Fibroblast of peridontal ligament (primary cell): ENCODE results near the gene HS3ST4.

Experiments
- DNase-seq: peaks from one replicate; pipeline ENCODE4 v3.0.0-alpha.2; 2010; ENCODE audit errors: extremely low read depth

The HS3ST4 gene

DNA sequence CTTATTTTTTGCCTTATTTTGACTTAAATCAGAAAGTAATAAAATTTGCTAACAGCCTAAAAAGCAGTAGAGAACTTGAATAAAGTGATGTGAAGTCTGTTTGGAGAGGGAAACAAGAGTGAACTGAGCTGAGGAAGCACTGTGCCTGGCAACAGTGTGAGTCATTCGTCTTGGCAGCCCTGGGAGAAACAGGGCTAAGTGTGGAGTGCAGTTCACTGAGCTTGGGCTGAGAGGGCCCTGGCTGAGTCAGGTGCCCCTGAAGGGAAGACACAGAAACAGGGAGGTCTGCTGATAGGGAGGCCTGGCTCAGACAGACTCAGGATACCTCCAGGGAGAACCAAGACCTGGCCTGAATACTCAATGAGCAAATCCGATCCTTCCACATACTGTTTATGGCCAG lies 132.1 kb downstream of the HS3ST4 start:
- no peak for DNase-seq

- no peak for DNase-seq
These were observed 135.9 kb downstream of the HS3ST4 start for GRCh38 chr16:25827709-25828108.

GRCh38 chr16:25828510-25828909 lies 136.8 kb downstream of the HS3ST4 start:
- no peak for DNase-seq

- DNase-seq: no peak
These were observed 140.5 kb downstream of the HS3ST4 start for GRCh38 chr16:25832291-25832690.

GRCh38 chr16:25834101-25834500 lies 142.3 kb downstream of the HS3ST4 start:
- DNase-seq: no peak

GRCh38 chr16:25835126-25835525 lies 143.4 kb downstream of the HS3ST4 start:
- no peak for DNase-seq

DNA sequence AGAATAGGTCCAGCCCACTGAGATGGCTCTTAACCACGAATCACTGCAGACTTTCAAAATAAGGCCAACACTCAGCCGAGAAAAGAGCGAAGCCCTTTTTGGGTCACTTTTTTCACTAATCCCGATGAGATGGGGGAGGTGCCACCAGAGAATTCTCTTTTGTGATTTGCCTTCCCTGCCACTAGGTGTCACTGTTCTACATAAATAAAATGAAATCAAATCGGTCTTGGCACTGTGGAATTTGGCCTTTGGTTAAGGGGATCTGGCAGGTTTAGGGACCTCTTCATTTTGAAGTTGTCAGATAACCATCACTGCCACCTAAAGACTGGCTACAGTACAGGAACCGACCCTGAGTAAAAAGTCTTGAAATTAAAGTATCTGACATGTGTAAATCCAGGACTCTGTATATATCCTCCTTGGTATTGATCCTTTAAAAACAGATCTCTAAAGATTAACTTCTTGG lies 147.0 kb downstream of the HS3ST4 start:
- peak; percentile 56 for DNase-seq

DNA sequence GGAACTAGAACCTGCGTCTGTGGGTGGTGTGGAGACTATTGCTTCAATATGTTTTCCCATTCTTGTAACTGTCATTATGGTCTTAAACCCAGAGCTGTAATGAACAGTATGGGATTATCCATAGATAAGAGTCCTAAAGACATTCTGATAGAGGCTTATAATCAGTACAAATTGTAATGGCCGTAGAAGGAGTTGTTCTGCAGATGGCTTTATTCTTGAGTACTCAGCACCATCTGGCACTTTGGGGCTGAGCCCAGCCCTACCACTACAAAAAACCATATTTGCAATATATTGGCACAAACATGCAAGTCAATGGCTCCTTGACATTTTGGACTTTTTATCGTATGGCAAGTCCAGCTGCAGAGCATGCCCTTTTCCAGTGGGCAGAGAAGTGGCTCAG lies 150.0 kb downstream of the HS3ST4 start:
- DNase-seq: no peak

DNA sequence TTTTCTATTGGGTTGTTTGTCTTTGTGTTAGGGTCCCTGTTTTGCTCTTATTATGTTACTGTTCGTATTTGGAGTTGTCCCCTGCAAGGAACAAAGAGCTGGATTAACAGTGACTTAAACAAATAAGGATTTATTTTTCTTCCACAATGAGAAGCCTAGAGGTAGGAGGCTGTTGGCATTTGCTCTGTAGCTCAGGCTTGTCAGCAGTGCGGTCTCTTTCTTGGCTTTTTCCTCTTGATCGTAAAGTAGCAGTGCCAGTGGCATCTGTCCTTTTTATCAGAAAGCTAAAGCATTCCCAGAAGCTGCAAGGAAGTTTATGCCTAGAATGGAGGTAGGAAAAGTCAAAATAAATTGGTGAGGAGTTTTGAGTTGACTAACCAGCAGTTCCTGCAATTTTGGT lies 154.1 kb downstream of the HS3ST4 start:
- DNase-seq: no peak

DNA sequence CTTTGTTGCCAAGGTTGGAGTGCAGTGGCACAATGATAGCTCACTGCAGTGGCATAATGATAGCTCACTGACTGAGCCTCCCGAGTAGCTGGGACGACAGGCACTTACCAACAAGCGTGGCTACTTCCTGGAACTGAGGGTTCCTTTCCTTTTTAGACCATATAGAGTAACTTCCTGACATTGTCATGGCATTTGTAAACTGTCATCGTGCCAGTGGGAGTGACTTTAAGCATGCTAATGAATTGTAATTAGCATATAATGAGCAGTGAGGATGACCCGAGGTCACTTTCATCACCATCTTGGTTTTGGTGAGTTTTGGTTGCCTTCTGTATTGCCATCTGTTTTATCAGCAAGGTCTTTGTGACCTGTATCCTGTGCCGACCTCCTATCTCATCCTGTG lies 162.4 kb downstream of the HS3ST4 start:
- no peak for DNase-seq

- DNase-seq: no peak
These were observed 163.3 kb downstream of the HS3ST4 start for GRCh38 chr16:25855063-25855462.

DNA sequence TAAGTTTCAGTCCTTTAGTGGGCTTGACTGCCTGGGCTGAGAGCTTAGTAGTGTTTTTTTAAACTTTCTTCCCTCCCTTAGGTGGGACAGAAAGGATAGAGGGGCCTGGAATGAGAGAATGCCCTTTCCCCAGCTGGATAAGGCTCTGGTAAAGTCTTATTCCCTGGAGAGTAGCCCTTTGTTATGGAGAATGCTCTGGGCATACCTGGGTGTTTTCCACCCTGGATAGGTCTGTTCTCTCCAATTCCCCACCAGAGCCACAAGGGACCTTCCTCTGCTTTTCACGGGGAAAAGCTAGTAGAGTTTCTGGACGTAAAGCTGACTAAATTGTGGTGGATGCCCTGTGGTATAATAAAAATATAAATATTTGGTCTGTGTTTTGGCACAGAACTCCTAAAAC lies 164.1 kb downstream of the HS3ST4 start:
- DNase-seq: no peak

GRCh38 chr16:25859645-25860044 lies 167.9 kb downstream of the HS3ST4 start:
- DNase-seq: no peak

GRCh38 chr16:25867041-25867440 lies 175.3 kb downstream of the HS3ST4 start:
- DNase-seq: no peak

GRCh38 chr16:25868106-25868505 lies 176.3 kb downstream of the HS3ST4 start:
- no peak for DNase-seq

DNA sequence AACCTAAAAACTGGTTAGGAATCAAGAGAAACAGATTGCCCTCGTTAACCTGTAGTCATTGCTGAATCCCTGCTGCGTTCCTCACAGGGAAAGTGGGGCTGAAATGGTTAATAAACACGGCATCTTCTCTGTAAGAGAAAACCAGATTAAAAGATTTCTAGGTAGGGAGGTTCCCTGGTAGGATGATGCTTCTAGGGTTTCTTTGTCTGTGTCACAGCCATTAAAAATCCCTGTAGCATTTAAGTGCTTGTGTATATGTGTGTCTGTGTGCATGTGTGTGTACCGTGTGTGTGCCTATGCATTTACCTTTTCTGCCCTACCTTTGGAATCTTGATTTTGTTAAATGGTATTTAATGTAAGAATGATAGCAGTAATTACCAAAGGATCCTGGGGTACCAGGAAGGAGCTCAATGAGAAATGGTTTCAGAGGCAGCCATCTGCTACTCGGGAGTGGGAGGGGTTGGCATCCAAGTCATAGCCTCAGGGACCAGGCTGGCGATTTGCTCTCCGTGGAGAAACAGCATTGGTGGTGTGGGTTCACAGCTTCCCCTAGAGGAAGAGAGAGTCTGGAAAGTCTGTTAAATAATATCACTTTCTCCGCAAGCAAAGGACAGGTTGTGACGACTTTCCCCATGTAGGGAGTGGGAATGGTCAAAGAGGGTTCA lies 177.1 kb downstream of the HS3ST4 start:
- no peak for DNase-seq

GRCh38 chr16:25872369-25873070 lies 180.8 kb downstream of the HS3ST4 start:
- DNase-seq: no peak

DNA sequence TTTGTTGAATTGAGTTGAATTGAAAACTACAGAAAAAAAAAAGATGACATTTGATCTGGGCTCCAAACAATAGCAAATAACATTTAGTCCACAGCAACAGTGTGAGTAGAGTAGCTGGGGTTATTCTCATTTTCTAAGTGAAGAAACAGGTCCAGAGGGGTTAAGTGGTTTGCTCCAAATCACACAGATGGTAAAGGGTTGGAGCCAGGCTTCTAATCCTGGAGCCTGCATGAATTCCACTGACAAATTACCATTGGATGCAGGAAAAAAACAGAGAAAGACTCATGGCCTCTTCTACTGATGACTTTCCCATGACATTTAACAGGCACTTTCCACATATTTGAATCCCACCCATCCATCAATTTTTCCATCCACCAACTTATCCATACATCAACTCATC lies 182.4 kb downstream of the HS3ST4 start:
- no peak for DNase-seq

DNA sequence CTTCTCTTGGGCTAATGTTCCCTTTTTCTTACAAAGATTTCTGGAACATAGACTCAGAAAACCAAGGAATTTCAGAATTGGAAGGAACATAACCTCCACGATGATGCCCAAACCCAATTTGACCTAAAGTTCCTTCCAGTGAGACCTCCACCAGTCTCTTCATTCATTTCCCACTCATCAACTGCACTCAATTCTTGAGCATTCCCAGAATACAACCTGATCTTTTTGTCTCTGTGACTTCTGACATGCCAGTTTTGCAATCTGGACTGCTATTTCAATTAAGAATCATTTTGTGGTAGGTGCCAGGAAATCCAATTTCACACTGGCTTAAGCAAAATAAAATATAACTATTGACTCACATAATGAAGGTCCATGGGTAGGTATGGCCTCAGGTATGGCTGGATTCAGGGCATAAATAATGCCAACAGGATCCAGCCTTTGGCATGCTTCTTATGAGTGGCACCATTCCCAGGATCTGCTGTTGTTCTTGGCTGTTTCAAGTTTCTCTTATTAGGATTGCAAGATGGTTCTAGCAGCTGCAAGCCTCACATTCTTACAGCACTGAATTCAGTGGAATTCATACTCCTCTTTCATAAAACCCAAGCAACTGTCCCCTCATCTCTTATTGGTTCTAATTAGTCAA lies 184.3 kb downstream of the HS3ST4 start:
- no peak for DNase-seq

DNA sequence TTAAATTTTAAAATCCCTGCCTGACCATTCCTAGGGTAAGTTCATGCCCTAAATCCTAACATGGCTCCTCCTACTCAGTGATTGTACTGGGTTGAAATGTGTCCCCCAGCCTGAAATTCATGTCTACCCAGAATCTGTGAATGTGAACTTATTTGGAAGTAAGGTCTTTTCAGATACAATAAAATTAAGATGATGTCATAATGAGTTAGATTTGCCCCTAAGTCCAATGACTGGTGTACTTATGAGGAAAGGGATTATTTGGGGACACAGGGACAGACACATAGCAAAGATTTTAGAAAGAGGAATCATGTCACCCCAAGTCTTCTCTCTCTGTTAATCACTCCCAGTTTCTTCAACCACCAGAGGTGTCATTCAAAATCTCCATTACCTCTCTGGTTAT lies 185.3 kb downstream of the HS3ST4 start:
- DNase-seq: no peak

DNA sequence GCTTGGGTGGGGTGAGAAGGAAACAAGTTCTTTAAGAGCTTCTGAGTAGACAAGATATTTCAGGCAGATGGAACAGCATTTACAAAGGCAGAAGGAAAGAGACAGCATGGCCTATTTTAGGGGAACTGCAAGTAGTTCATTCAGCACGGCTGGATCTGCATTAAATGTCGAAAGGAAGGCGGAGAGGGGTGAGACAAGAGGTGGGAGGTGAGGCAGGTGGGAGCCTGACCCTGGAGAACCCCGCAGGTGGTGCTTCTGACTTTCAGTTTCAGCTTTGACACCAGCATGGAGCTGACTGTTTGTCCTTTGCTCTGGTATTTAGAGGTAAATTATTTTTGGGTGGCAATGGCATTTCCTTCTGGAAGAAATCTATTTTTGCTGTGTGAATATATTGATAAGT lies 194.8 kb downstream of the HS3ST4 start:
- DNase-seq: no peak

DNA sequence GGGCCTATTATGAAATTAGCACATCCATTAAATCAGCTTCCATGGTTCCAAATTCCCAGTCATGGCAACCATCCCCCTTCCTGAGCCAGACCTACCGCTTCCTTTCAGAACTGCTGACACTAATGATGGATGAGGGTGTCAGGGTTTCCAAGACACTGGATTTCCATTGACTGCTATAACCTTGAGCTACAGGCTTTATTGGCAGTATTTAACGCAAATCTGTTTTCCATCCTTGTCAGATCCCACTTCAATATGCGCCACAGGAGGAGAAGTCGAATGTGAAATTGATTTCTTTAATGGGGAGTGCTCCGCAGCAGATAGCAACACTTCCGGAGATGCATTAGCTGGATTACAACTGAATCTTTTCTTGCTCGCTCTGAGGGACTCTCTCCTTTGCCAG lies 197.1 kb downstream of the HS3ST4 start:
- no peak for DNase-seq

GRCh38 chr16:25893332-25893731 lies 201.6 kb downstream of the HS3ST4 start:
- DNase-seq: no peak
